Measurements from ENCODE around the gene GALNT16. TPM values are rescaled to one million over a fixed set of nuclear protein-coding genes. Genes with fewer than 3 reads are reported as not detected.

GALNT16 gene
- total RNA-seq, 2 experiments from 2014 or later: not detected

GRCh38 chr14:69260861-69261564 is 1.1 kb downstream of the GALNT16 start:
- intact Hi-C loops (cut with micrococcal nuclease): loop anchor here (1.0 kb wide), 1 partner anchor 199 kb away; no protein-coding TSS in a partner anchor
- H3K27ac Mint-ChIP-seq: no peak overlapping the region
- DNase-seq: peak; percentile 67
- peak overlapping the region; percentile 48 for H3K4me3 Mint-ChIP-seq
- ChIA-PET POLR2A (no interaction called here), CTCF (interaction anchor here (0.6 to 6.7 kb wide), 17 partner anchors 10 to 244 kb away, joined by 3 to 42 read pairs (median 3); no protein-coding TSS in a partner anchor)
- peaks cover 45% of the 10 kb centered on the region for H3K27me3 Mint-ChIP-seq
- no peaks in the 10 kb centered on the region for H3K36me3 Mint-ChIP-seq
- H3K4me1 Mint-ChIP-seq (ENCODE audit: low read depth): peaks cover 4% of the 10 kb centered on the region
- H3K9me3 Mint-ChIP-seq: no peaks in the 10 kb centered on the region

GRCh38 chr14:69261761-69262331 is 1.9 kb downstream of the GALNT16 start:
- ChIA-PET CTCF (interaction anchor here (0.6 to 6.7 kb wide), 15 partner anchors 11 to 244 kb away, joined by 3 to 42 read pairs (median 3); no protein-coding TSS in a partner anchor), POLR2A (no interaction called here)
- Mint-ChIP-seq H3K4me3 (no peak overlapping the region), H3K27ac (no peak overlapping the region), H3K4me1 (ENCODE audit: low read depth) (peaks cover 4% of the 10 kb centered on the region), H3K9me3 (no peaks in the 10 kb centered on the region), H3K36me3 (no peaks in the 10 kb centered on the region), H3K27me3 (peaks cover 45% of the 10 kb centered on the region)
- DNase-seq: no peak
- intact Hi-C loops (cut with micrococcal nuclease): loop anchor here (1.0 kb wide), 1 partner anchor 198 kb away; no protein-coding TSS in a partner anchor

DNA sequence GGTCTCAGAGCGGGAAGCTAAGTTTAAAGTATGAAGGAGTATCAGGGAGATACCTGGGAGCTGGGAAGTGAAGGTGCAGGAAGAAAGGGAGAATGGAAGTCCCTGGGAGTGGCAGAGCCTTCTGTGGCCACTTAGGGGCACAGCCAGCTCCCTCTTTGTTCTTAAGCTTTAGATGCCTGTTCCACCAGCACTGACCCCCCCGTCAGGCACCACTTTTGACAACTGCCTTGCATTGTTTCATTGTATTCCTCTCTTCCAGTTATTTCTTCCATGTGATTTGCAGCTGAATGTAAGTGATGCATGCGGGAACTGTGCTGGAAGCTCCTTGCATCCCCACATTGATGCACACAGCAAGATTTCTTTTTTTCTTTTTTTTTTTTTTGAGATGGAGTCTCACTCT is 2.6 kb downstream of the GALNT16 start:
- H3K27ac Mint-ChIP-seq: no peak overlapping the region
- H3K9me3 Mint-ChIP-seq: no peaks in the 10 kb centered on the region
- ChIA-PET POLR2A (no interaction called here), CTCF (interaction anchor here (1.0 to 6.7 kb wide), 4 partner anchors 12 to 219 kb away, joined by 3 to 42 read pairs (median 4); no protein-coding TSS in a partner anchor)
- H3K4me1 Mint-ChIP-seq (ENCODE audit: low read depth): peaks cover 4% of the 10 kb centered on the region
- H3K27me3 Mint-ChIP-seq: peaks cover 45% of the 10 kb centered on the region
- no peaks in the 10 kb centered on the region for H3K36me3 Mint-ChIP-seq
- DNase-seq: no peak
- intact Hi-C loops (cut with micrococcal nuclease): no loop called here
- no peak overlapping the region for H3K4me3 Mint-ChIP-seq

GRCh38 chr14:69263364-69263763 is 3.4 kb downstream of the GALNT16 start:
- Mint-ChIP-seq H3K9me3 (no peaks in the 10 kb centered on the region), H3K4me1 (ENCODE audit: low read depth) (peaks cover 4% of the 10 kb centered on the region), H3K4me3 (no peak overlapping the region), H3K27ac (no peak overlapping the region), H3K27me3 (peaks cover 40% of the 10 kb centered on the region), H3K36me3 (no peaks in the 10 kb centered on the region)
- ChIA-PET POLR2A (no interaction called here), CTCF (interaction anchor here (1.0 to 6.7 kb wide), 3 partner anchors 12 to 218 kb away, joined by 3 to 42 read pairs (median 3); no protein-coding TSS in a partner anchor)
- intact Hi-C loops (cut with micrococcal nuclease): no loop called here
- DNase-seq: no peak

DNA sequence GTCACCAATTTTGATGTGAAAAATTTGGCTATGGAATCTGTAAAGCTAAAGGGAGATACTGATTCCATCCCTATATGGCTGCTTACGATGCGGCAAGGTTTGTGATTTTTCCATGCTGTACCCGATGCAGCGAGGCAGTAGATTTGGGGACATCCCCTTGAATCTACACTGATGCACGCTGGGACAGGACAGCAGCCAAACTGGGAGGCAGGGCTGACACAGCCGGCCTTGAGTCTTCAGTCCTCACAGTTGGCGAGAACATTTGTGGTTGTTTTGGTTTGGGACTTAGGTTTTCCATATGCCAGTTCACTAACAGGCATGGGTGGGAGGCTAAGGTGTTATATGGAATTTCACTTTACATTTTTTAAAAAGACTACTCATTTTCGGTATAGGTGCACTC is 3.8 kb downstream of the GALNT16 start:
- CTCF ChIA-PET: interaction anchor here (1.5 to 6.7 kb wide), 2 partner anchors 13 to 196 kb away, joined by 3 to 42 read pairs; no protein-coding TSS in a partner anchor
- Mint-ChIP-seq H3K27me3 (peaks cover 37% of the 10 kb centered on the region), H3K9me3 (no peaks in the 10 kb centered on the region), H3K4me1 (ENCODE audit: low read depth) (peaks cover 4% of the 10 kb centered on the region), H3K27ac (no peak overlapping the region), H3K4me3 (no peak overlapping the region), H3K36me3 (no peaks in the 10 kb centered on the region)
- intact Hi-C loops (cut with micrococcal nuclease): no loop called here
- POLR2A ChIA-PET: no interaction called here
- DNase-seq: no peak

- Mint-ChIP-seq H3K27ac (no peak overlapping the region), H3K4me1 (ENCODE audit: low read depth) (no peaks in the 10 kb centered on the region), H3K36me3 (no peaks in the 10 kb centered on the region), H3K27me3 (peaks cover 18% of the 10 kb centered on the region), H3K9me3 (no peaks in the 10 kb centered on the region), H3K4me3 (no peak overlapping the region)
- no peak for DNase-seq
- intact Hi-C loops (cut with micrococcal nuclease): no loop called here
- POLR2A ChIA-PET: no interaction called here
- CTCF ChIA-PET: no interaction called here
These were observed 6.8 kb downstream of the GALNT16 start for GRCh38 chr14:69266572-69267345.

DNA sequence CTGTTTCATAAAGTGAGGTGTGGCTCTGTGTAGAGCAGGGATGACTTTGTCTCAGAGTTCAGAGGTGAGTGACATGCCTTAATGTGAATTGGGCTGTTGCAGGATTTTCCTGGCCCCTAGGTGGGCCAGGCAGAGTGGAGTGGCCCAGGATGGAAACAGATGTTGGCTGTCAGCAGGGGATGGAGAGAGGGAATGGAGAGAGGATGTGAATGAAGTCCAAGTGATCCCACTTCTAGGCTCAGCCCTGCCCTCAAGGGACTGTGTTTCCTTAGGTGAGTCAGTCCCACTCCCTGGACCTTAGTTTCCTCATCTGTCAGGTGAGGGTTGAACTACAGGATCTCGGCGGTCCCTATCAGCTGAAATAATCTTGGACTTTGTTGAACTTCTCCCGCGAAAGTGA is 7.5 kb downstream of the GALNT16 start:
- Mint-ChIP-seq H3K9me3 (no peaks in the 10 kb centered on the region), H3K4me1 (ENCODE audit: low read depth) (no peaks in the 10 kb centered on the region), H3K27ac (no peak overlapping the region), H3K27me3 (peaks cover 10% of the 10 kb centered on the region), H3K36me3 (no peaks in the 10 kb centered on the region), H3K4me3 (no peak overlapping the region)
- DNase-seq: no peak
- POLR2A ChIA-PET: no interaction called here
- CTCF ChIA-PET: no interaction called here
- intact Hi-C loops (cut with micrococcal nuclease): no loop called here

GRCh38 chr14:69268223-69268622 is 8.3 kb downstream of the GALNT16 start:
- POLR2A ChIA-PET: interaction anchor here (0.6 kb wide), 1 partner anchor 166 kb away, joined by 3 read pairs; no protein-coding TSS in a partner anchor
- no peak overlapping the region for H3K4me3 Mint-ChIP-seq
- H3K9me3 Mint-ChIP-seq: no peaks in the 10 kb centered on the region
- no peaks in the 10 kb centered on the region for H3K4me1 Mint-ChIP-seq (ENCODE audit: low read depth)
- intact Hi-C loops (cut with micrococcal nuclease): no loop called here
- CTCF ChIA-PET: no interaction called here
- H3K27ac Mint-ChIP-seq: no peak overlapping the region
- no peaks in the 10 kb centered on the region for H3K36me3 Mint-ChIP-seq
- no peak for DNase-seq
- peaks cover 7% of the 10 kb centered on the region for H3K27me3 Mint-ChIP-seq

DNA sequence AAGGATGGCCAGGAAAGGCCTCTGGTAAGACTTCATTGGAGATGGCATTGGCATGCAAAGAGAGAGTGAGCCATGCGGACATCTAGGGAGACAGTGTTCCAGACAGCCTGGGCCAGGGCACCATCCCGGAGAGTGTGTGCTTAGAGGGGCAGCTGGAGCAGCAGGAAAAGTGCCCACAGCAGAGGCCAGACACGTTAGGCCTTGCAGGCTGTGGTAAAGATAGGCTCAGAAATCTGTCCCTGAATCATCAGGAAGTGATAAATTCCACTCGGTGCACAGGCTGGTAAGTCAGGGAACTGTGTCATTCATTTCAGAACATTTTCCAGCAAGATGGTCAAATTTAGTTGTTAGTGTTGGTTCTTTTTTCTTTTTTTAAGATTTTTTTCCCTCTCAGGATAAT is 8.8 kb downstream of the GALNT16 start:
- H3K9me3 Mint-ChIP-seq: no peaks in the 10 kb centered on the region
- POLR2A ChIA-PET: interaction anchor here (0.6 kb wide), 1 partner anchor 165 kb away, joined by 3 read pairs; no protein-coding TSS in a partner anchor

GRCh38 chr14:69269381-69269780 is 9.4 kb downstream of the GALNT16 start:
- Mint-ChIP-seq H3K4me1 (ENCODE audit: low read depth) (no peaks in the 10 kb centered on the region), H3K4me3 (no peak overlapping the region), H3K27me3 (peaks cover 2% of the 10 kb centered on the region), H3K9me3 (no peaks in the 10 kb centered on the region), H3K27ac (no peak overlapping the region), H3K36me3 (no peaks in the 10 kb centered on the region)
- no peak for DNase-seq
- POLR2A ChIA-PET: no interaction called here
- intact Hi-C loops (cut with micrococcal nuclease): no loop called here
- CTCF ChIA-PET: no interaction called here

More for the DNA sequence above, 8.8 kb downstream of the GALNT16 start:
- CTCF ChIA-PET: no interaction called here
- intact Hi-C loops (cut with micrococcal nuclease): no loop called here
- H3K27me3 Mint-ChIP-seq: peaks cover 2% of the 10 kb centered on the region
- H3K4me3 Mint-ChIP-seq: no peak overlapping the region
- no peaks in the 10 kb centered on the region for H3K36me3 Mint-ChIP-seq
- H3K27ac Mint-ChIP-seq: no peak overlapping the region
- H3K4me1 Mint-ChIP-seq (ENCODE audit: low read depth): no peaks in the 10 kb centered on the region
- no peak for DNase-seq

- intact Hi-C loops (cut with micrococcal nuclease): no loop called here
- H3K4me3 Mint-ChIP-seq: no peak overlapping the region
- POLR2A ChIA-PET: no interaction called here
- H3K9me3 Mint-ChIP-seq: no peaks in the 10 kb centered on the region
- H3K27ac Mint-ChIP-seq: no peak overlapping the region
- no peak for DNase-seq
- H3K36me3 Mint-ChIP-seq: no peaks in the 10 kb centered on the region
- H3K27me3 Mint-ChIP-seq: peaks cover 2% of the 10 kb centered on the region
- H3K4me1 Mint-ChIP-seq (ENCODE audit: low read depth): no peaks in the 10 kb centered on the region
- CTCF ChIA-PET: no interaction called here
These were observed 10.1 kb downstream of the GALNT16 start for GRCh38 chr14:69270097-69270496.

All from activated CD4-positive, alpha-beta memory T cell treated with anti-CD3 and anti-CD28 coated beads for 36 hours (primary cell).